ENCODE data around the gene CIZ1.

The CIZ1 gene

DNA sequence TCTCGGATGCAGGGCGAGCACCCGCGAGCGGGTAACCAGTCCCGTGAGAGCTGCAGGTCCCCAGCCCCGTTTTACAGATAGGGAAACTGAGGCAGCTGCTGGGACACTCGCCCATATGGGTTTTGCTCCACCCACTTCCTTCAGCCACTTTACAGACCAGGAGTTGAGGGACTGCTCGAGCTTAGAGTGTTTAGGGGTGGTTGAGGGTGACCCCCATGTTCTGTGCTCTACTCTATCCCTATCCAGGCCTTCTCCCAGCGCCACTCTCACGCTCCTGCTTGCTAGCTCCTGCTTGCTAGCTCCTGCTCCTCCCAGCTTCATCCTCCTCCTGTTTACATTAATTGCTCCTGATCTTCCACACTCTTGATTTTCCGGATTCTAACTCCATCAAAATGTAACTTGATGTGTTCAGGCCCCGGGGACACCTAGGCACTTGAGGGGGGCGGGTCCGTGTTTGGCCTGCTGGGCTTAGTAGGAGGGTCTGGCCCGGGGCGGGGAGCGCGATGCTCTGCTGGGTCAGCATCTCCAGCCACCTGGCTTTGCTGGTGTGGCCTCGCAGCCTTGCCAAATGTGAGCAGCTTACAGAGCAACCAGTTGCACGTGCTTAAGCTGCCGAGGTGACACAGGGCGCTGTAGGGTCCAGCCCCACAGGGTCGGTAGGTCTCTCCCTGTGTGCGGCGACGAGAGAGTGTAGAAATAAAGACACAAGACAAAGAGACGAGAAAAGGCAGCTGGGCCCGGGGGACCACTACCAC, 62.4 kb downstream of the CIZ1 start:
- DNase-seq (ENCODE audit: low read depth): no peak
- TF ChIP-seq, protein P1, sequence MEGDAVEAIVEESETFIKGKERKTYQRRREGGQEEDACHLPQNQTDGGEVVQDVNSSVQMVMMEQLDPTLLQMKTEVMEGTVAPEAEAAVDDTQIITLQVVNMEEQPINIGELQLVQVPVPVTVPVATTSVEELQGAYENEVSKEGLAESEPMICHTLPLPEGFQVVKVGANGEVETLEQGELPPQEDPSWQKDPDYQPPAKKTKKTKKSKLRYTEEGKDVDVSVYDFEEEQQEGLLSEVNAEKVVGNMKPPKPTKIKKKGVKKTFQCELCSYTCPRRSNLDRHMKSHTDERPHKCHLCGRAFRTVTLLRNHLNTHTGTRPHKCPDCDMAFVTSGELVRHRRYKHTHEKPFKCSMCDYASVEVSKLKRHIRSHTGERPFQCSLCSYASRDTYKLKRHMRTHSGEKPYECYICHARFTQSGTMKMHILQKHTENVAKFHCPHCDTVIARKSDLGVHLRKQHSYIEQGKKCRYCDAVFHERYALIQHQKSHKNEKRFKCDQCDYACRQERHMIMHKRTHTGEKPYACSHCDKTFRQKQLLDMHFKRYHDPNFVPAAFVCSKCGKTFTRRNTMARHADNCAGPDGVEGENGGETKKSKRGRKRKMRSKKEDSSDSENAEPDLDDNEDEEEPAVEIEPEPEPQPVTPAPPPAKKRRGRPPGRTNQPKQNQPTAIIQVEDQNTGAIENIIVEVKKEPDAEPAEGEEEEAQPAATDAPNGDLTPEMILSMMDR (IDR thresholded peaks at IDR 0.05; ENCODE audit: insufficient read depth, low read depth, low read length, missing control alignments): no peak
- peak overlapping the region; percentile 97 for H3K4me3 ChIP-seq (ENCODE audit: low read depth, low read length)

DNA sequence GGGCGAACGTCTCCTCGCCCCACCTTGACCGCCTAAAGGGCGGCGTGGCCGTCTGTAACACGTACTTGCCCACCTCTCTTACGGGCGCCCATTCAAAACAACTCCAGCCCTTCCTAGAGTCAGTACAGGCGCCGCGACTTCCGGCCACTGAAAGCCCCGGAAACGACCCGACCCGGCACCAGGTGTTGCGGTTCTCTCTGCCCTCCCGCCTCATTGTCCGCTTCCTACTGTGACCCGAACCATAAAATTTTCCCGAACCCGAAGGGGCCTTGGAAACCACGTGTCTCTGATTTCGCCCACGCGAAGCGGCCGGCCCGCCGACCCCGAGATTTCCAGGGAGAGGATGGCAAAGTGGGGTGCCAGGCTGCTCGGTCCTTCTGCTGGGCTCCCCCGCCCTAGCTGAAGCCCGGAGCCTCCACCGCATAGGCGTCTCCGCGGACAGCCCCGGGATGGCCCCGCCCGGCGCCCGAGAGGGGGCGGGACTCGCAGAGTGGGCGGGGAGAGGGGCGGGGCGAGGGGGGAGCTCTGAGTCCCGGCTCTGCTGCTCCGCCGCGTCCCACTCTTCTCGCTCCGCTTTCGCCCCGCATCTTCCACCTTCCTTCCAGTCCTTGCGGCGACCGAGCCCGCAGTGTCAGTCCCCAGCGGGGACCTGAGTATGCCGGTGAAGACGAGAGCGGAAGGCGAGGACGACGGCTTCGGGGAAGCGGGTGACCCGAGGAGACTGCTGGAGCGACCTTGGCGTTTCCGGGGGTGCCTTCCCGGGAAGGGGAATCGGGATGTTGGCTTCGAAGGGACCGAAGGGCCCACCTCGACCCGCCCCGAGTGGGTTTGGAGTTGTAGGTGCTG, 63.2 kb downstream of the CIZ1 start:
- peak; percentile 96 for DNase-seq (ENCODE audit: low read depth)
- H3K4me3 ChIP-seq (ENCODE audit: low read depth, low read length): peak overlapping the region; percentile 97
- TF ChIP-seq, protein P1 (IDR thresholded peaks at IDR 0.05; ENCODE audit: insufficient read depth, low read depth, low read length, missing control alignments): no peak

DNA sequence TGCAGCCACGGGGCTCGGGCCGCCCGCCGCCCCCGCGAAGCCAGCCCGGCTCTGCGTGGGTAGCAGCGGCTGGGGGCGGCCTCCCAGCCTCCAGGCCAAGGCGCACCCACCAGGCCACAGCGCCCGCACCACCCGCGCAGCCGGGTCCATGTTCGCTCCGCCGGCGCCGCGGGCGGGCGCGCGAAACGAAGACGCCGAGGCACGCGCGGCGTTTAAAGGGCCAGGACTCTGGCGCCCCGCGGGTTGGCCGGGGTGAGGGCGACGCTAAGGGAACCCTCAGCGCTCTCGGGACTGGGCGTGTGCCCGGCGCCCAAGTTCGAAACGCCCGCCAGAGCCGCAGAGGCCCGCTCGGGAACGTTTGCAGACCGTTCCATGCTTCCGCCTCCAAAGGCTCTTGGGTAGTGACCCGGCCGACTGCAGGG, 63.8 kb downstream of the CIZ1 start, which contains the start of gene PTGES2:
PTGES2 (minus strand) TSS at position 162 of the 422 bp plus-strand sequence; CDS start at position 150, 12 bp downstream.
- TF ChIP-seq, protein P1 (IDR thresholded peaks at IDR 0.05; ENCODE audit: insufficient read depth, low read depth, low read length, missing control alignments): no peak
- peak; percentile 91 for DNase-seq (ENCODE audit: low read depth)
- H3K4me3 ChIP-seq (ENCODE audit: low read depth, low read length): peak within 1 kb of the TSS; percentile 97

DNA sequence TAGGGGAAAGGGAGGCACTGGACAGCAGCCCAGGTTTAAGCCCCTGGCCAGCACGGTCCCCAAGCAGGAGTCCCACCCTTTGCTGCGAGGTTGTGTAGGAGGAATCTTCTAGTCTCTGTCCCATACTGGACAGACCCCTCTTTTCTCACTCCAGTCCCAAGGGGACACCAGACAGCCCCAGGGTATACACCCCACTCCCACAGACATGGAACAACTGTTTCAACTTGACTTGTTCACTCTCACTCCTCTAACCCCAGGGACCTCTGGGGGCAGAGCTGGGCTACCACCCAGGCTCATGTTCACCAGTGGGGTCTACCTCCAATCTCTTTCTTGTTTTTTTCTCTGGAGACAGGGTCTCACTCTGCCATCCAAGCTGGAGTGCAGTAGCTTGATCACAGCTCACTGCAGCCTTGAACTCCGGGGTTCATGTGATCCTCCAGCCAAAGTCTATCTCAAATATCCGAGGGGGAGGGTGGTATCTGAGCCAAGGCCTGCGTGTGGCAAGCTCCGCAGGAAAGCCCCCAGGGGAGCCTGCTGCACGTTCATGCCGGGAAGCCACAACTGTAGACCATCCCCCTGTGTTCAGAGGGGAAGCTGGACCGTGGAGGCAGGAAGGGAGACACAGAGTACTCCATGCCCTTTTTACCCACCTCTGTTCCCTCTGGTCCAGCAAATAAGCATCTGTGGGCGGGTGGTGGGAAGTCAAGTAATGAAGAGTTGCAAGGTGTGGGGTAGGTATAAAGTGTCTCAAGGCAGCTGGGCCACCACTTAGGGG, 65.6 kb downstream of the CIZ1 start:
- DNase-seq (ENCODE audit: low read depth): peak; percentile 50
- H3K4me3 ChIP-seq (ENCODE audit: low read depth, low read length): peak overlapping the region; percentile 97
- TF ChIP-seq, protein P1 (IDR thresholded peaks at IDR 0.05; ENCODE audit: insufficient read depth, low read depth, low read length, missing control alignments): no peak

DNA sequence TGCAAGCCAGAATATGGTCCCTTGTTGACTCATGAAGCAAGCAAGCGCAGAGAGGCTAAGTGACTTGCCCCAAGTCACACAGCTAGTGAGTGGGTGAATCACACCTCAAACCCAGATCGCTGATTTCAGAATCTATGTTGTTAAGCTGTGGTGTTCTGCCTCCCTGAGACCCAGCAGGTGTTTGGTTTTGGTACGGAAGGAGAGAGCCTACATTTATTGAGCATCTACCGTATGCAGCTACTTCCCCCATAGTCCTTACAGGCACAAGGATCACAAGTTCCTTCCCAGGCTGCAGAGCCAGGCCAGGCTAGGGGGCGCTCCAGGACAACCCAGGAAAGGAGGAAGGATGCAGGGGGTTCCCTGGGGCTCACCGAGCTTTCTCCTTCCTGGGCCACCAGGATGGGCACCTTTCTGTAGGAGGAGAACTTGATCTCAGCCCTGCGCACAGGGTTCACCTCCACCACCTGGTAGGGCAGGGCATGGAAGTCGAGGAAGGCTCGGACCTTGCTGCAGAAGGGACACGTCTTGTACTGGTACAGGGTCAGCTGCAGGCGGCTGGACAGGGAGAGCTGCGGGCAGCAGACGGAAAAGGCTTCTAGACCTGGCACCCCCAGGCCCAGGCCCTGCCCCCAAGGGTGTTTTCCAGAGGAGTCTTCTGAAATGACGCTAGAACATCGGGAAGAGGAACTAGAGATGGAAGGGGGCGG, 66.3 kb downstream of the CIZ1 start:
- TF ChIP-seq, protein P1 (IDR thresholded peaks at IDR 0.05; ENCODE audit: insufficient read depth, low read depth, low read length, missing control alignments): peak; percentile 76
- peak; percentile 80 for DNase-seq (ENCODE audit: low read depth)
- H3K4me3 ChIP-seq (ENCODE audit: low read depth, low read length): no peak overlapping the region; the same call in 1 of the 2 replicates

DNA sequence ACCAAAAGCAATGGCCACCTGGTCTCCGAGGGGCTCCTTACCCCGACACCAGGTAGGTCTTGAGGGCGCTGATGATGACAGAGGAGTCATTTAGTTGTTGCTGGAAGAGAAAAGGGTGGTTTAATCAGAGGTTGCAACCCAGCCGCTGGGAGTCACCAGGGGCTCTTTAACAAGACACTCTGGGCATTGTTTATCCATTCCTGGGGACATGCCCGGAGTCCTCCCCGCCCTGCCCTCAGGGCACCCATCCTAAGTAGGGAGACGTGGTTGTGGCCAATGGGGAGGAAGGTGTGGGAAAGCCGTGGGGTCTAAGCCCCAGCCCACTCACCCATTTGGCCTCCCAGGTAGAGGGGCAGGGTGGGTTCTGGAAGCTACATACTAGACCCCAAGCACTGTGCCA, 66.9 kb downstream of the CIZ1 start:
- no peak for DNase-seq (ENCODE audit: low read depth)
- TF ChIP-seq, protein P1 (IDR thresholded peaks at IDR 0.05; ENCODE audit: insufficient read depth, low read depth, low read length, missing control alignments): no peak
- H3K4me3 ChIP-seq (ENCODE audit: low read depth, low read length): no peak overlapping the region
